ENCODE data around the gene ALOX12B.

ALOX12B gene

GRCh38 chr17:8087075-8087951, at the start of gene ALOX12B:
ALOX12B (minus strand) TSS chr17:8087716; CDS start chr17:8087442, 274 bp downstream.
- no peak for DNase-seq

GRCh38 chr17:8133941-8134340, 46.4 kb upstream of the ALOX12B start:
- DNase-seq, result no peak

- DNase-seq, result no peak
Observed at GRCh38 chr17:8133399-8133798, 45.9 kb upstream of the ALOX12B start.

- DNase-seq, result no peak
Observed at GRCh38 chr17:8131844-8132441, 44.4 kb upstream of the ALOX12B start.

GRCh38 chr17:8128125-8128784, 40.7 kb upstream of the ALOX12B start:
- no peak for DNase-seq

- peak; percentile 13 to 23 for DNase-seq
Observed at GRCh38 chr17:8126491-8127066, 39.1 kb upstream of the ALOX12B start.

- peak in 1 of 2 experiments; percentile 18 for DNase-seq
Observed at GRCh38 chr17:8125947-8126490, 38.5 kb upstream of the ALOX12B start.

- peak; percentile 50 to 56 for DNase-seq
Observed at GRCh38 chr17:8125154-8125946, 37.8 kb upstream of the ALOX12B start.

- DNase-seq, result no peak
Observed at GRCh38 chr17:8124350-8125153, 37.0 kb upstream of the ALOX12B start.

GRCh38 chr17:8123695-8124349, 36.3 kb upstream of the ALOX12B start, which contains the start of gene HES7:
HES7 (minus strand) TSS chr17:8124106; CDS start chr17:8124084, 22 bp downstream.
- no peak for DNase-seq

- DNase-seq, result no peak
Observed at GRCh38 chr17:8122924-8123694, 35.6 kb upstream of the ALOX12B start.

GRCh38 chr17:8122422-8122923, 35.0 kb upstream of the ALOX12B start:
- no peak for DNase-seq

- peak; percentile 30 to 61 for DNase-seq
Observed at GRCh38 chr17:8121681-8122421, 34.3 kb upstream of the ALOX12B start.

GRCh38 chr17:8121407-8121680, 33.8 kb upstream of the ALOX12B start:
- DNase-seq, result no peak

- DNase-seq, result peak; percentile 56 to 67
Observed at GRCh38 chr17:8120520-8121406, 33.2 kb upstream of the ALOX12B start.

- DNase-seq, result peak; percentile 74 to 86
Observed at GRCh38 chr17:8119581-8120519, 32.3 kb upstream of the ALOX12B start.

Data from NCI-H2081 (cell line).